ENCODE measurements around the gene PRKCH. TPM values are rescaled to one million over a fixed set of nuclear protein-coding genes. Genes with fewer than 3 reads are reported as not detected.

PRKCH gene
- total RNA-seq, 4 donors from 2014 or later, result 17.9 to 28.7 (median 25.0) TPM

DNA sequence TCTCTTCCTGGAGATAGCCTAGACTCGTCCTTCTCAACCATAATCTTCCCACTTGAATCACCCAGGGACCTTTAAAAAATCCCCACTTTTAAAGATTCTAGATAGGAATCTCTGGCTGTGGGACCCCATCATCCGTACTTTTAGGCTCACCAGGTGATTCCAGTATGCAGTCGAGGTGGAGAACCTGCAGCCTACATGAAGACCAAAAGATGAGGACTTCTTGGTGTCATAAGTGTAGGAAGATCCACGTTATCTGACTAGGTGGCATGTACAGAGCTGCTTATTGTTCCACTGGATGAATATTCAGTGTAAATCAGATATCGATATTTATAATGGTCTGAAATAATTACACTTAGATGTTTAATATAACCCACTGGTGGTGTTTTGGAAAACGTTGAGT is 2.6 kb downstream of the PRKCH start:
- H3K4me1 ChIP-seq, result peaks cover 0 to 21% (median 0%) of the 10 kb centered on the region in 3 donors
- WGBS, 2 donors (ENCODE audit: low coverage in 1 of 2), result 65 to 70% methylated on average over 6 of the region's 6 CpGs
- peak overlapping the region in 3 of 4 donors; percentile 19 to 81 (median 70) for H3K27ac ChIP-seq
- ATAC-seq, result no peak
- peak overlapping the region in 1 of 2 donors; percentile 63 for H3K4me3 ChIP-seq
- H3K9me3 ChIP-seq, result peaks cover 0 to 7% (median 0%) of the 10 kb centered on the region in 3 donors
- peaks cover 44% of the 10 kb centered on the region for H3K27me3 ChIP-seq
- TF ChIP-seq POLR2AphosphoS5 (IDR thresholded peaks at IDR 0.05) (no peak), POLR2A (IDR thresholded peaks at IDR 0.05) (no peak)
- H3K36me3 ChIP-seq, result no peaks in the 10 kb centered on the region

- ATAC-seq, result no peak
- Histone ChIP-seq H3K36me3 (no peaks in the 10 kb centered on the region), H3K9me3 (peaks cover 0 to 7% (median 0%) of the 10 kb centered on the region in 3 donors), H3K27ac (peak overlapping the region in 2 of 4 donors; percentile 9 to 59), H3K4me1 (peaks cover 0 to 21% (median 0%) of the 10 kb centered on the region in 3 donors), H3K27me3 (peaks cover 32% of the 10 kb centered on the region), H3K4me3 (no peak overlapping the region)
- WGBS, 2 donors (ENCODE audit: low coverage in 1 of 2), result 93 to 100% methylated on average over 1 of the region's 1 CpG
- no peak for TF ChIP-seq POLR2A (IDR thresholded peaks at IDR 0.05)
- TF ChIP-seq EP300 (IDR thresholded peaks at IDR 0.05), result no peak
- TF ChIP-seq, protein P1, sequence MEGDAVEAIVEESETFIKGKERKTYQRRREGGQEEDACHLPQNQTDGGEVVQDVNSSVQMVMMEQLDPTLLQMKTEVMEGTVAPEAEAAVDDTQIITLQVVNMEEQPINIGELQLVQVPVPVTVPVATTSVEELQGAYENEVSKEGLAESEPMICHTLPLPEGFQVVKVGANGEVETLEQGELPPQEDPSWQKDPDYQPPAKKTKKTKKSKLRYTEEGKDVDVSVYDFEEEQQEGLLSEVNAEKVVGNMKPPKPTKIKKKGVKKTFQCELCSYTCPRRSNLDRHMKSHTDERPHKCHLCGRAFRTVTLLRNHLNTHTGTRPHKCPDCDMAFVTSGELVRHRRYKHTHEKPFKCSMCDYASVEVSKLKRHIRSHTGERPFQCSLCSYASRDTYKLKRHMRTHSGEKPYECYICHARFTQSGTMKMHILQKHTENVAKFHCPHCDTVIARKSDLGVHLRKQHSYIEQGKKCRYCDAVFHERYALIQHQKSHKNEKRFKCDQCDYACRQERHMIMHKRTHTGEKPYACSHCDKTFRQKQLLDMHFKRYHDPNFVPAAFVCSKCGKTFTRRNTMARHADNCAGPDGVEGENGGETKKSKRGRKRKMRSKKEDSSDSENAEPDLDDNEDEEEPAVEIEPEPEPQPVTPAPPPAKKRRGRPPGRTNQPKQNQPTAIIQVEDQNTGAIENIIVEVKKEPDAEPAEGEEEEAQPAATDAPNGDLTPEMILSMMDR (IDR thresholded peaks at IDR 0.05), result no peak
- TF ChIP-seq POLR2AphosphoS5 (IDR thresholded peaks at IDR 0.05), result no peak
Observed at GRCh38 chr14:61325166-61325565, 3.8 kb downstream of the PRKCH start.

DNA sequence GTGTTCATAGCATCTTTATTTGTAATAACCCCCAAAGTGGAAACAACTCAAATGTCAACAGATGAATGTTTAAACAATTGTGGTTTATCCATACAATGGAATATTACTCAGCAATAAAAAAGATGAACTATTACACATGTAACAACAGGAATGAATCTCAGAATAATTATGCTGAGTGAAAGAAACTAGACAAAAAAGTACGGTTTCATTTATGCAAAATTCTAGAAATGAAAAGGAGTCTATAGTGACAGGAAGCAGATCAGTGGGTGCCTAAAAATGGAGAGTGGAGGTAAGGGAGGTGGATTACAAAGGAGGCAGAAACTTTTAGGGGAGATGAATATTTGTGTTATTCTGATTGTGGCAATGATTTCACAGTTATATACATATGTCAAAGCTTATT is 4.8 kb downstream of the PRKCH start:
- Histone ChIP-seq H3K9me3 (peaks cover 0 to 7% (median 0%) of the 10 kb centered on the region in 3 donors), H3K27me3 (peaks cover 22% of the 10 kb centered on the region), H3K4me1 (peaks cover 0 to 15% (median 0%) of the 10 kb centered on the region in 3 donors), H3K36me3 (no peaks in the 10 kb centered on the region), H3K27ac (peak overlapping the region in 3 of 4 donors; percentile 16 to 59 (median 55)), H3K4me3 (no peak overlapping the region)
- 90 to 92% methylated on average over 1 of the region's 1 CpG for WGBS, 2 donors (ENCODE audit: low coverage in 1 of 2)
- TF ChIP-seq EP300 (IDR thresholded peaks at IDR 0.05), result no peak
- TF ChIP-seq, protein P1 (IDR thresholded peaks at IDR 0.05), result no peak
- no peak for TF ChIP-seq POLR2AphosphoS5 (IDR thresholded peaks at IDR 0.05)
- ATAC-seq, result no peak

DNA sequence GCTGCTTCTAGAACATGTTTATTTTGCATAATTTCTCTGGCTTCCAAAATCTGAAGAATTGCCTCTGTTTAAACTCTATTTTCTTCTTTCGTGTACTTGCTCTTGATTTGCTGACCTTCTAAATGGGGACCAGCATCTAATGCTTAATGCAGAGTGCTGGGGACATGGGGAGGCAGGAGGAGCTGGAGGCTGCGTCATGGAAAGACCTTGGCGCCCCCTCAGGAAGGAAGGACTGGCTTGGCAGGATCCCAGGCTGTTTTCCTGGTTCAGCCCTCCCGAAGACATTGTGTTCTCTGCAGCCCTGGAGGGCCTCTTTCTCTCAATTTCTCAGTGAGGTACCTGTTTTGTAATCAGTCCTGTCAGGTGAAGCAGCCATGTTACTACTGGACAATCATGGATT is 5.5 kb downstream of the PRKCH start:
- Histone ChIP-seq H3K4me3 (no peak overlapping the region), H3K9me3 (peaks cover 0 to 7% (median 0%) of the 10 kb centered on the region in 3 donors), H3K4me1 (peaks cover 0 to 8% (median 0%) of the 10 kb centered on the region in 3 donors), H3K36me3 (no peaks in the 10 kb centered on the region), H3K27me3 (peaks cover 15% of the 10 kb centered on the region), H3K27ac (peak overlapping the region in 3 of 4 donors; percentile 57 to 70 (median 59))
- 11 to 39% methylated on average over 2 to 4 of the region's 4 CpGs for WGBS, 2 donors (ENCODE audit: low coverage in 1 of 2)
- TF ChIP-seq POLR2AphosphoS5 (IDR thresholded peaks at IDR 0.05) (peak; percentile 55), EP300 (IDR thresholded peaks at IDR 0.05) (no peak)
- TF ChIP-seq, protein P1 (IDR thresholded peaks at IDR 0.05), result no peak
- peak; percentile 90 for ATAC-seq

DNA sequence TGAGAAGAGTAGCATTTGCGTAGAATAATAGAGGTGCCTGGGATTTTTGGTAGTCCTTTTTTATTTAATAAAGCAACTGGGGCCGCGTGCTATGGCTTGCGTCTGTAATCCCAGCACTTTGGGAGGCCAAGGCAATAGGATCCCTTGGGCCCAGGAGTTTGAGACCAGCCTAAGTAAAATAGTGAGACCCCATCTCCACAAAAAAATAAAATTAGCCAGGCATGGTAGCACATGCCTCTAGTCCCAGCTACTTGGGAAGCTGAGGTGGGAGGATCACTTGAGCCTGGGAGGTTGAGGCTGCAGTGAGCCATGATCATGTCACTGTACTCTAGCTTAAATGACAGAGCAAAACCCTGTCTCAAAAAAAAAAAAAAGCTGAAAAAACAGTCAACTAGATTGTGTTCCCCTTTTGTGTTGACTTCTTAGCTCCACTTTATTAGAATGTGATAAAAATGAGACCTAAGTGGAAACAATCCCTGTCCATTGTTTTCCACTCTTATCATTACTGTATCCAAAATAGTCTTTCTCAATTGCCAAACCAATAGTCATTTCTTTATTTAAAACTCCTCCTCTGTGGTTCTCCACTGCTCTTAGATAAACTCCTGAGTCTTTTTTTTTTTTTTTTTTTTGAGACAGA is 7.4 kb downstream of the PRKCH start:
- Histone ChIP-seq H3K9me3 (peaks cover 0 to 7% (median 0%) of the 10 kb centered on the region in 3 donors), H3K4me3 (no peak overlapping the region)
- no peak for ATAC-seq

More for the DNA sequence above, 7.4 kb downstream of the PRKCH start:
- Histone ChIP-seq H3K27me3 (no peaks in the 10 kb centered on the region), H3K36me3 (no peaks in the 10 kb centered on the region), H3K27ac (peak overlapping the region in 1 of 4 donors; percentile 15), H3K4me1 (no peaks in the 10 kb centered on the region)
- 92 to 100% methylated on average over 1 to 4 of the region's 4 CpGs for WGBS, 2 donors (ENCODE audit: low coverage in 1 of 2)
- TF ChIP-seq POLR2AphosphoS5 (IDR thresholded peaks at IDR 0.05) (no peak), EP300 (IDR thresholded peaks at IDR 0.05) (no peak)
- TF ChIP-seq, protein P1 (IDR thresholded peaks at IDR 0.05), result no peak
